Stomach smooth muscle (tissue), 2 donors: ENCODE data around the gene FANCL.
"Not testable (repeated sequence)": the region's sequence is repeated elsewhere in the genome, so short reads cannot be mapped to it uniquely, and the experiment has no call there.

Experiments
- H3K27ac ChIP-seq: one replicate; pipeline ENCODE4 v1.7.0; 2013; ENCODE audit warnings: mild to moderate bottlenecking, low read length, inconsistent platforms
- H3K27me3 ChIP-seq, 2 donors: one replicate each; pipeline ENCODE4 v1.7.0; 2013; ENCODE audit warnings: low read length in 2 of 2; ENCODE audit not compliant: insufficient read depth in 2 of 2, control insufficient read depth in 1 of 2
- H3K36me3 ChIP-seq, 2 donors: one replicate each; pipeline ENCODE4 v1.7.0; 2013; ENCODE audit warnings: low read length in 2 of 2; ENCODE audit not compliant: control insufficient read depth in 2 of 2, insufficient read depth in 2 of 2
- H3K4me1 ChIP-seq: one replicate; pipeline ENCODE4 v1.7.0; 2013; ENCODE audit warnings: low read length; ENCODE audit not compliant: control insufficient read depth, insufficient read depth
- H3K4me3 ChIP-seq, 2 donors: one replicate each; pipeline ENCODE4 v1.7.0; 2013; ENCODE audit warnings: low read length in 2 of 2
- H3K9ac ChIP-seq, 2 donors: one replicate each; pipeline ENCODE4 v1.7.0; 2013; ENCODE audit warnings: low read length in 2 of 2, mild to moderate bottlenecking in 1 of 2
- H3K9me3 ChIP-seq, 2 donors: one replicate each; pipeline ENCODE4 v1.7.0; 2013; ENCODE audit warnings: low read length in 2 of 2; ENCODE audit not compliant: control insufficient read depth in 2 of 2
- donor health status: healthy.
- donor health status: Pancreatic carcinoma.

FANCL gene

DNA sequence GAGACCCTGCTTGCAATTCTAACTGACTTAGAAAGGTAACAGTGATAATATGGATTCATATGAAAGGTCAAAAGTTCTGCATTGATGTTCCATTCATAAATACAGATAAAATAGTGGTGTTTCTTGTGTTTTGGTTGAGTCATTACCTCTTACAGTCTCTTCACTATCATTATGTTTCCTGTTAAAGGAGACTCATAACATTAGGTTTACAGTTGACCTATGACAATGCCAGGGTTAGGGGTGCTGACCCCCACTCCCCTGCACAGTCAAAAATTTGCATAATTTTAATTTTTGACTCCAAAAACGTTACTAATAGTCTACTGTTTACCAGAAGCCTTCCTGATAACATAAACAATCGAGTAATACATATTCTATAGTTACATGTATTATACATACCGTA lies 119.1 kb downstream of the FANCL start:
- Histone ChIP-seq H3K9ac (no peak overlapping the region), H3K4me1 (no peaks in the 10 kb centered on the region), H3K27ac (no peak overlapping the region), H3K9me3 (no peaks in the 10 kb centered on the region), H3K4me3 (no peak overlapping the region), H3K36me3 (peaks cover 0 to 5% of the 10 kb centered on the region in 2 donors), H3K27me3 (no peaks in the 10 kb centered on the region)

DNA sequence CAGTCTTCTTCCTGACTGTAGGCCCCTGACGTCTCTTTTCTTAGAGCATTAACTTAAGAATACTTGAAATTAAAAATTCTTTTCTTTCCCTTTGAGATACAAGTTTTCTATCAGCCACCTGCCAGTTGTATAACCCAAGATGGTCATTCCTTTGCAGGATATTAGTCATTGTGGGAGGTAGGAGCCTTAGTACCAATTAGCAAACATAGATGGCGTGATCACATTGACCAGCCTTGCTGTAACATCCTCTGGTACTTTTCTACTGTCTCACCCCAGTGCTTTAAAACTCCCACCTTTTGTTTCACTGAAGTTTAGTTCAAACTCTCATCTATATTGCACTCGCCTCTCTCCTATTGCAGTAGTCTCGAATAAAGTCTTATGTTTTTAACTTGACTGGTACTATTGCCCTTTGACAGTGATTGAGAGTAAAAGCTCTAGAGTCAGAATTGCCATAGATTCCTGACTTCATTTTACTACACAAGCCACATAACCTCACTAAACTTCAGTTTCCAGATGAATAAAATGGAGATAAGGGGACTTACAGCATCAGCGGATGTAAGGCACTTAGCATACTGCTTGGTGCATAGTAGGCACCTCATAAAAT lies 120.4 kb downstream of the FANCL start:
- no peaks in the 10 kb centered on the region for H3K27me3 ChIP-seq
- no peaks in the 10 kb centered on the region for H3K4me1 ChIP-seq
- no peak overlapping the region for H3K4me3 ChIP-seq
- no peak overlapping the region for H3K27ac ChIP-seq
- peaks cover 0 to 5% of the 10 kb centered on the region in 2 donors for H3K36me3 ChIP-seq
- H3K9ac ChIP-seq = no peak overlapping the region
- H3K9me3 ChIP-seq = no peaks in the 10 kb centered on the region

DNA sequence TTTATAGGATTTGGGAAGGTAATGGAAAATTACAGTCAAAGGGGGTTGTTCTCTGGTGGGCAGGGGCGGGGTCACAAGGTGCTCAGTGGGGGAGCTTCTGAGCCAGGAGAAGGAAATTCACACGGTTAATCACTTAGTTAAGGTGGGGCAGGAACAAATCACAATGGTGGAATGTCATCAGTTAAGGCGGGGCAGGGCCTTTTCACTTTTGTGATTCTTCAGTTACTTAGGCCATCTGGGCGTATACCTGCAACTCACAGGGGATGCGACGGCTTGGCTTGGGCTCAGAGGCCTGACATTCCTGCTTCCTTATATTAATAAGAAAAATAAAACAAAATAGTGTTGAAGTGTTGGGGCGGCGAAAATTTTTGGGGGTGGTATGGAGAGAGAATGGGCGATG lies 127.6 kb downstream of the FANCL start:
- not testable (repeated sequence) for H3K9ac ChIP-seq, H3K4me1 ChIP-seq, H3K27ac ChIP-seq, H3K27me3 ChIP-seq, H3K4me3 ChIP-seq, H3K9me3 ChIP-seq, H3K36me3 ChIP-seq

DNA sequence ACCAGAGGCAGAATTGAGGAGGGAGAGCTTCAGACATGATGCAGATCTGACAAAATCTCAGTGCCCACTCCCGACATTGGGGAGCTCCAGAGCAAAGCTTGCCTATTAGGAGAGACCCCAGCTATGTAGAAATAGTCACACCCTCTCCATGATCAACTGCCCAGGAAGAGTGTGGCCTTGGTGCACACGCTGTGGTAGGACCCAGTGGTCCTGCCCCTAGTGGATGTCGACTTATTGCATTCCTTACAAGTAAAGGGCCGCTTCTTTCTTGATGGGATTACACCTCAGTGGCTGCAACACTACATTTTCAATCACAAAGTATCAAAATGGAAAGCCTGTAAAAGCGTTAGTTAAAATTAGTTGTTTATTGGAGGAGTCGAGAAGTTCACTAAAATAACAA lies 130.4 kb downstream of the FANCL start:
- no peak overlapping the region for H3K27ac ChIP-seq
- H3K4me3 ChIP-seq = no peak overlapping the region

DNA sequence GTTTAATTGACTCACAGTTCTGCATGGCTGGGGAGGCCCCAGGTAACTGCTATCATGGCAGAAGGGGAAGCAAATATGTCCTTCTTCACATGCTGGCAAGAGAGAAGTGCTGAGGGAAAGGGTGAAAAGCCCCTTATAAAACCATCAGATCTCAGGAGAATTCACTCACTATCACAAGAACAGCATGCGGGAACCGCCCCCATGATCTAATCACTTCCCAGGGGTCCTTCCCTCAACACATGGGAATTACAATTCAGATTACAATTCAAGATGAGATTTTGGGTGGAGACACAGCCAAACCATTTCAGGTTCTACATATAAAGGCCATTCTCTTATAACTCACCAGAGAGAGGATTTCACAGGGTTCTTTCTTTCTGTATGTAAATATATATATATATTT lies 131.6 kb downstream of the FANCL start:
- no peaks in the 10 kb centered on the region for H3K27me3 ChIP-seq
- no peak overlapping the region for H3K27ac ChIP-seq
- H3K9ac ChIP-seq = no peak overlapping the region
- no peaks in the 10 kb centered on the region for H3K36me3 ChIP-seq
- H3K4me3 ChIP-seq = no peak overlapping the region
- no peaks in the 10 kb centered on the region for H3K9me3 ChIP-seq
- H3K4me1 ChIP-seq = no peaks in the 10 kb centered on the region

More for the DNA sequence above, 130.4 kb downstream of the FANCL start:
- no peaks in the 10 kb centered on the region for H3K36me3 ChIP-seq
- H3K27me3 ChIP-seq = no peaks in the 10 kb centered on the region
- no peak overlapping the region for H3K9ac ChIP-seq
- no peaks in the 10 kb centered on the region for H3K4me1 ChIP-seq
- no peaks in the 10 kb centered on the region for H3K9me3 ChIP-seq
